ENCODE results near the gene PPP6R3.

DNA sequence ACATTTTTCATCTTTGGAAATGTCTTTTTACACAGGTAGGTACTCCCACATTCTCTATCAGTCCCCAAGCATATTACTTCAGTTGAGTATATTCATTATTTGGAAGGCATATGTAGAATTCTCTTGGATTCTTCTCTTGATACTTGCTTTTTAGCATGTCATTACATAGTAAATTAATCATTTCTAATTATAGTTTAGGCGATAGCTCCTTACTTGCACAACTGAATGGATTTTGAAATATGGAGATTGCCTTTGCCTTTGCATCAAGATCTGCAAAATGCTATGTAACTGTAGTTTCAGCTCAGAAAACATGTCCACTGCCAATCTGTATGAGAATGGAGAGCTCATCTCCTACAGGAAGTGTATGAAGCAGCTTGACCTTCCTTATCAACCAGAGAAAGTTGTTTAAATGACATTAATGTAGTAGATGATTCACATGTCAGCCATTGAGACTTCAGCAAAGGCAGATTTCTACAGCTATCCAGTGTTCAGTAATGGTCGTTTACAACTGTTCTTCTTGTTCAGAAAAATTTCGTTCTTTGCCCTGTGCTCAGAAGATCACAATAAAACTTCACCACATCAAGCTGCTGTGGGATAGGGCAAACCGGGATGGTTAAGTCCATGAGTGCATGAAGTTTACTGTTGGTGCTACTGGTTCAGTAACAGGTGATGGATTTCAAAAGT lies 61.6 kb downstream of the PPP6R3 start:
- TF ChIP-seq, protein P1, sequence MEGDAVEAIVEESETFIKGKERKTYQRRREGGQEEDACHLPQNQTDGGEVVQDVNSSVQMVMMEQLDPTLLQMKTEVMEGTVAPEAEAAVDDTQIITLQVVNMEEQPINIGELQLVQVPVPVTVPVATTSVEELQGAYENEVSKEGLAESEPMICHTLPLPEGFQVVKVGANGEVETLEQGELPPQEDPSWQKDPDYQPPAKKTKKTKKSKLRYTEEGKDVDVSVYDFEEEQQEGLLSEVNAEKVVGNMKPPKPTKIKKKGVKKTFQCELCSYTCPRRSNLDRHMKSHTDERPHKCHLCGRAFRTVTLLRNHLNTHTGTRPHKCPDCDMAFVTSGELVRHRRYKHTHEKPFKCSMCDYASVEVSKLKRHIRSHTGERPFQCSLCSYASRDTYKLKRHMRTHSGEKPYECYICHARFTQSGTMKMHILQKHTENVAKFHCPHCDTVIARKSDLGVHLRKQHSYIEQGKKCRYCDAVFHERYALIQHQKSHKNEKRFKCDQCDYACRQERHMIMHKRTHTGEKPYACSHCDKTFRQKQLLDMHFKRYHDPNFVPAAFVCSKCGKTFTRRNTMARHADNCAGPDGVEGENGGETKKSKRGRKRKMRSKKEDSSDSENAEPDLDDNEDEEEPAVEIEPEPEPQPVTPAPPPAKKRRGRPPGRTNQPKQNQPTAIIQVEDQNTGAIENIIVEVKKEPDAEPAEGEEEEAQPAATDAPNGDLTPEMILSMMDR (IDR thresholded peaks at IDR 0.05) = no peak
- no peak for TF ChIP-seq POLR2A (IDR thresholded peaks at IDR 0.05)
